SKM-1 treated with dmso at 0.1 percent for 144 hours (cell line): ENCODE data around the gene HSD17B2.
"Not testable (repeated sequence)": the region's sequence is repeated elsewhere in the genome, so short reads cannot be mapped to it uniquely, and the experiment has no call there.

Experiments used
- DNase-seq: peaks from one replicate; lab custom pipeline; 2025; ENCODE audit not compliant: unreplicated experiment; lab: John Stamatoyannopoulos, UW

Gene HSD17B2

GRCh38 chr16:82074019-82074558, 39.0 kb downstream of the HSD17B2 start:
- no peak for DNase-seq

GRCh38 chr16:82078125-82078524, 43.1 kb downstream of the HSD17B2 start:
- DNase-seq, result no peak

GRCh38 chr16:82079892-82080291, 44.8 kb downstream of the HSD17B2 start:
- DNase-seq, result no peak

- DNase-seq, result no peak
Observed at GRCh38 chr16:82081264-82081663, 46.2 kb downstream of the HSD17B2 start.

GRCh38 chr16:82082097-82082496, 47.0 kb downstream of the HSD17B2 start:
- no peak for DNase-seq

GRCh38 chr16:82082543-82083244, 47.6 kb downstream of the HSD17B2 start:
- DNase-seq, result no peak

GRCh38 chr16:82083710-82084353, 48.8 kb downstream of the HSD17B2 start:
- DNase-seq, result no peak

- DNase-seq, result no peak
Observed at GRCh38 chr16:82085011-82085779, 50.1 kb downstream of the HSD17B2 start.

- no peak for DNase-seq
Observed at GRCh38 chr16:82088483-82088882, 53.4 kb downstream of the HSD17B2 start.

GRCh38 chr16:82091241-82091640, 56.2 kb downstream of the HSD17B2 start:
- no peak for DNase-seq

- no peak for DNase-seq
Observed at GRCh38 chr16:82092711-82093110, 57.7 kb downstream of the HSD17B2 start.

- no peak for DNase-seq
Observed at GRCh38 chr16:82093666-82094300, 58.7 kb downstream of the HSD17B2 start.

- DNase-seq, result no peak
Observed at GRCh38 chr16:82094942-82095540, 60.0 kb downstream of the HSD17B2 start.

- DNase-seq, result no peak
Observed at GRCh38 chr16:82096641-82097040, 61.6 kb downstream of the HSD17B2 start.

GRCh38 chr16:82105107-82105506, 70.1 kb downstream of the HSD17B2 start:
- no peak for DNase-seq

- no peak for DNase-seq
Observed at GRCh38 chr16:82108100-82108499, 73.0 kb downstream of the HSD17B2 start.

GRCh38 chr16:82108774-82109173, 73.7 kb downstream of the HSD17B2 start:
- no peak for DNase-seq

- not testable (repeated sequence) for DNase-seq
Observed at GRCh38 chr16:82109266-82109665, 74.2 kb downstream of the HSD17B2 start.

- DNase-seq, result no peak
Observed at GRCh38 chr16:82111944-82112343, 76.9 kb downstream of the HSD17B2 start.

GRCh38 chr16:82113741-82114140, 78.7 kb downstream of the HSD17B2 start:
- DNase-seq, result no peak

GRCh38 chr16:82116535-82116934, 81.5 kb downstream of the HSD17B2 start:
- no peak for DNase-seq
